IMR-90 (cell line): ENCODE measurements around the gene P2RX7.

Experiments used
- BHLHE40 ChIP-seq: fragments of 150-350 bp; IDR thresholded peaks from 2 replicates; pipeline ENCODE4 v1.6.1; 2016; ENCODE audit warnings: mild to moderate bottlenecking, low read depth, low read length
- CHD1 ChIP-seq: IDR thresholded peaks from 2 replicates; pipeline ENCODE4 v1.6.1; 2012; ENCODE audit warnings: low read depth, low read length, improper control_type of control experiment
- FOS ChIP-seq: fragments of 150-350 bp; IDR thresholded peaks from 2 replicates; pipeline ENCODE4 v1.6.1; 2016; ENCODE audit warnings: low read depth, low read length
- NFE2L2 ChIP-seq: fragments of 150-350 bp; IDR thresholded peaks from 2 replicates; pipeline ENCODE4 v1.6.1; 2016; ENCODE audit warnings: low read depth, mild to moderate bottlenecking, low read length
- POLR2A ChIP-seq: IDR thresholded peaks from 2 replicates; pipeline ENCODE4 v1.6.1; 2012; ENCODE audit warnings: mild to moderate bottlenecking, low read depth, low read length
- RCOR1 ChIP-seq: IDR thresholded peaks from 2 replicates; pipeline ENCODE4 v1.6.1; 2012; ENCODE audit warnings: mild to moderate bottlenecking, low read length, improper control_type of control experiment; ENCODE audit not compliant: insufficient replicate concordance
- RFX5 ChIP-seq: IDR thresholded peaks from 2 replicates; pipeline ENCODE4 v1.8.0; 2012; ENCODE audit warnings: low read depth, mild to moderate bottlenecking, low read length, moderate library complexity
- SMC3 ChIP-seq: fragments of 150-350 bp; IDR thresholded peaks from 2 replicates; pipeline ENCODE4 v1.6.1; 2016; ENCODE audit warnings: low read depth, mild to moderate bottlenecking, antibody characterized with exemption, low read length, moderate library complexity
- TF ChIP-seq, protein P1 (sequence below): conservative IDR thresholded peaks from 2 replicates; pipeline ENCODE4 v1.5.1; 2012; ENCODE audit warnings: mild to moderate bottlenecking, low read depth, low read length, improper control_type of control experiment

DNA sequence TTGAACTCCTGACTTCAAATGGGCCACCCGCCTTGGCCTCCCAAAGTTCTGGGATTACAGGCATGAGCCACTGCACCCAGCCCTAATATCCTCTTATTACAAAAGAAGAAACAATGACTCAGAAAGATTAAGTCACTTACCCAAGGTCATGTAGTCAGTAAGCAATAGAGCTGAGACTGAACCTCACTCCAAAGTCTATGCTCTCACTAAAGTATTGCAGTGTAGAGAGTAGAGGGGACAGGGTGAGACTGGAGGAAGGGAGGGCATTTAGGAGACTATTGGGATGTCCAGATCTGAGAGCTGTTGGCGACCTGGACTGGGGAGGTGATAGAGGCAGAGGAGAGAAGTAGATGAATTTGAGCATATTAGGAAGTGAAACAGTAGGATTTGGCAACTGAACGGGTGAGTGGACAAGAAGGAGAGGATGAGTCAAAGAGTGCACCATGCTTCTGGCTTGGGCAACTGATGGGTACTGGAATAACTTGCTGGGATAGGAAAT lies 11.8 kb downstream of the P2RX7 start:
- TF ChIP-seq, protein P1, sequence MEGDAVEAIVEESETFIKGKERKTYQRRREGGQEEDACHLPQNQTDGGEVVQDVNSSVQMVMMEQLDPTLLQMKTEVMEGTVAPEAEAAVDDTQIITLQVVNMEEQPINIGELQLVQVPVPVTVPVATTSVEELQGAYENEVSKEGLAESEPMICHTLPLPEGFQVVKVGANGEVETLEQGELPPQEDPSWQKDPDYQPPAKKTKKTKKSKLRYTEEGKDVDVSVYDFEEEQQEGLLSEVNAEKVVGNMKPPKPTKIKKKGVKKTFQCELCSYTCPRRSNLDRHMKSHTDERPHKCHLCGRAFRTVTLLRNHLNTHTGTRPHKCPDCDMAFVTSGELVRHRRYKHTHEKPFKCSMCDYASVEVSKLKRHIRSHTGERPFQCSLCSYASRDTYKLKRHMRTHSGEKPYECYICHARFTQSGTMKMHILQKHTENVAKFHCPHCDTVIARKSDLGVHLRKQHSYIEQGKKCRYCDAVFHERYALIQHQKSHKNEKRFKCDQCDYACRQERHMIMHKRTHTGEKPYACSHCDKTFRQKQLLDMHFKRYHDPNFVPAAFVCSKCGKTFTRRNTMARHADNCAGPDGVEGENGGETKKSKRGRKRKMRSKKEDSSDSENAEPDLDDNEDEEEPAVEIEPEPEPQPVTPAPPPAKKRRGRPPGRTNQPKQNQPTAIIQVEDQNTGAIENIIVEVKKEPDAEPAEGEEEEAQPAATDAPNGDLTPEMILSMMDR = no peak
- TF ChIP-seq POLR2A (no peak), RCOR1 (no peak), SMC3 (no peak), FOS (no peak), BHLHE40 (no peak), RFX5 (no peak), NFE2L2 (no peak), CHD1 (no peak)
